Loucy (cell line): ENCODE data around the gene FAIM2.

ENCODE experiments used
- EZH2phosphoT487 ChIP-seq: fragments of 200-600 bp; IDR thresholded peaks from 2 replicates; pipeline ENCODE4 v1.6.1; 2018; ENCODE audit warnings: antibody characterized with exemption, mild to moderate bottlenecking, moderate library complexity, borderline replicate concordance
- TF ChIP-seq, protein P1 (sequence below): fragments of 200-600 bp; sonication (generic); conservative IDR thresholded peaks from 2 replicates; pipeline ENCODE4 v1.5.1; 2014; ENCODE audit warnings: mild to moderate bottlenecking, antibody characterized with exemption, low read length

DNA sequence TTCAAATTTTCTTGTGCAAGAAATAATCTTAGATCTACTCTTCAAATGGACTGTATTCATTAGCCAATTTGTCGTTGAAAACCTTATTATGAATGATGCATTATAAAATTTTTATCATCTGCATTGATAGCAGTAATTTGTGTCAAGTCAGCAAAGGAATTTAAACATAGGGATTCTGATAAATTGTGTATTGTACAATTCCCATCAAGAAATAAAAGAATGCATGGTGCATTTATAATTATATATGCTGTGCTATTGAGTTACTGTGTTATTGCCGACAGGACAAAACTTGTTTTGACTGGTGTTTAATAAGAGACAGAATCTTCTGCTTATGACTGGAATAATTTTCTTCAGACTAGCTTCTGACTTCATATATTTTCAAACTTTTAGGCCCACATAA is 57.7 kb downstream of the FAIM2 start:
- TF ChIP-seq, protein P1, sequence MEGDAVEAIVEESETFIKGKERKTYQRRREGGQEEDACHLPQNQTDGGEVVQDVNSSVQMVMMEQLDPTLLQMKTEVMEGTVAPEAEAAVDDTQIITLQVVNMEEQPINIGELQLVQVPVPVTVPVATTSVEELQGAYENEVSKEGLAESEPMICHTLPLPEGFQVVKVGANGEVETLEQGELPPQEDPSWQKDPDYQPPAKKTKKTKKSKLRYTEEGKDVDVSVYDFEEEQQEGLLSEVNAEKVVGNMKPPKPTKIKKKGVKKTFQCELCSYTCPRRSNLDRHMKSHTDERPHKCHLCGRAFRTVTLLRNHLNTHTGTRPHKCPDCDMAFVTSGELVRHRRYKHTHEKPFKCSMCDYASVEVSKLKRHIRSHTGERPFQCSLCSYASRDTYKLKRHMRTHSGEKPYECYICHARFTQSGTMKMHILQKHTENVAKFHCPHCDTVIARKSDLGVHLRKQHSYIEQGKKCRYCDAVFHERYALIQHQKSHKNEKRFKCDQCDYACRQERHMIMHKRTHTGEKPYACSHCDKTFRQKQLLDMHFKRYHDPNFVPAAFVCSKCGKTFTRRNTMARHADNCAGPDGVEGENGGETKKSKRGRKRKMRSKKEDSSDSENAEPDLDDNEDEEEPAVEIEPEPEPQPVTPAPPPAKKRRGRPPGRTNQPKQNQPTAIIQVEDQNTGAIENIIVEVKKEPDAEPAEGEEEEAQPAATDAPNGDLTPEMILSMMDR: no peak
- no peak for TF ChIP-seq EZH2phosphoT487
